Epithelial cell of proximal tubule (primary cell): Measurements from ENCODE around the gene ITPK1. TPM values are rescaled to one million over a fixed set of nuclear protein-coding genes. Genes with fewer than 3 reads are reported as not detected.

Experiments used
- DNase-seq: peaks from one replicate; pipeline ENCODE4 v3.0.0-alpha.2; 2011; ENCODE audit warnings: low read depth
- H3K4me3 ChIP-seq: 2 replicates; pipeline ENCODE4 v1.5.1; 2011; ENCODE audit warnings: low read depth, mild to moderate bottlenecking, low read length
- CTCF ChIP-seq: conservative IDR thresholded peaks from 2 replicates; pipeline ENCODE4 v1.5.1; 2012; ENCODE audit warnings: low read depth, mild to moderate bottlenecking, low read length
- total RNA-seq: library from RNA; depleted of rRNA; stranded (reverse); fragments of >200 nt; gene quantifications from 2 replicates; pipeline ENCODE4 v1.2.3, GENCODE V29; 2015

The ITPK1 gene
- total RNA-seq, 1 donor from 2014 or later = 22.7 TPM

GRCh38 chr14:92969430-92969829 lies 146.3 kb downstream of the ITPK1 start:
- DNase-seq = no peak
- TF ChIP-seq CTCF = no peak
- no peak overlapping the region for H3K4me3 ChIP-seq

DNA sequence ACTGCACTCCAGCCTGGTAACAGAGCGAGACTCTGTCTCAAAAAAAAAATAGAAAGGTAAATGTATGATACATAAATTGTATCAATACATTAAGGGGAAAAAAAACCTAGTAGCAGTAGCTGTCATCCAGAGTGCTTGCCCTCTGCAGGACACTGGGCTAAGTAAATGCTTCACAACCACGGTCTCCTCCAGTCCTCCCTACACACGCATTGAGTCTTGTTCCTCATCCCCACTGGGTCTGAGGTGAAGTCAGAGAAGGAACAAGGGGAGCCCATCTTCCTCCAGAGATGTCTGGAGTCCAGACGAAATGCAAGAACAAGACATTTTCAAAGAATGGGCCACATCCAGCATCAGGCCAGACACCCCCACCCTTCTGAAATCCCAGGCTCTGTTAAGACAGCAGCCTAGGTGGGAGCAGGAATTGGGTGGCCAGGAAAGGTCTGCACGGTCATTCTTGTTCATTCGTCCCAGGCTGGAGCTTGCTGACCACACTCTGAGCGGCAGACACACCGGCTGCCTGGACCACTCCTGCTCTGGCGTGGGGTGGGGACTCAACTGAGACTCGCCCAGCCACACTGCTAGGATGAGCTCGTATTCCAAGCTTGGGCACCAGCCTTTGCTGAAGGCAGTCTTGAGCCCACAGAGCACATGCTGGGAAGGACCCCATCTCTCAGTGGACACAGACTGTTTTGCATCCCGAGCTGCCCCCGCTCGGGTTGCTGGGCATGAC lies 147.3 kb downstream of the ITPK1 start:
- H3K4me3 ChIP-seq = no peak overlapping the region
- no peak for DNase-seq
- no peak for TF ChIP-seq CTCF

GRCh38 chr14:92967346-92967926 lies 148.3 kb downstream of the ITPK1 start:
- DNase-seq = no peak
- no peak overlapping the region for H3K4me3 ChIP-seq
- TF ChIP-seq CTCF = no peak

DNA sequence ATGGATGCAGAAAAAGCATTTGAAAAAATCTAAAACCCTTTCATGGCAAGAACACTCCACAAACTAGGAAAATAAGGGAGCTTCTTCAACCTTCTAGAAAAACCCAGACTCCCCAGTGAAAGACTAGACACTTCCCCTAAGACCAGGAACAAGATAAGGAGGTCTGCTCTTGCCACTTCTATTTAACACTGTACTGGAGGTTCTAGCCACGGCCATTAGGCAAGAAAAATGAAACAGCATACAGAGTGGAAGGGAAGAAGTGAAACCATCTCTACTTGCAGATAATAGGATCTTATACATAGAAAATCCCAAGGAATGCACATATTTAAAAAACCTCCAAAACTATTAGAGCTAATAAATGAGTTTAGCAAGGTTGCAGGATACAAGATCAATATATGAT lies 150.4 kb downstream of the ITPK1 start:
- TF ChIP-seq CTCF = no peak
- no peak for DNase-seq
- H3K4me3 ChIP-seq = no peak overlapping the region

GRCh38 chr14:92964124-92965109 lies 151.3 kb downstream of the ITPK1 start:
- DNase-seq = no peak
- no peak overlapping the region for H3K4me3 ChIP-seq
- no peak for TF ChIP-seq CTCF

DNA sequence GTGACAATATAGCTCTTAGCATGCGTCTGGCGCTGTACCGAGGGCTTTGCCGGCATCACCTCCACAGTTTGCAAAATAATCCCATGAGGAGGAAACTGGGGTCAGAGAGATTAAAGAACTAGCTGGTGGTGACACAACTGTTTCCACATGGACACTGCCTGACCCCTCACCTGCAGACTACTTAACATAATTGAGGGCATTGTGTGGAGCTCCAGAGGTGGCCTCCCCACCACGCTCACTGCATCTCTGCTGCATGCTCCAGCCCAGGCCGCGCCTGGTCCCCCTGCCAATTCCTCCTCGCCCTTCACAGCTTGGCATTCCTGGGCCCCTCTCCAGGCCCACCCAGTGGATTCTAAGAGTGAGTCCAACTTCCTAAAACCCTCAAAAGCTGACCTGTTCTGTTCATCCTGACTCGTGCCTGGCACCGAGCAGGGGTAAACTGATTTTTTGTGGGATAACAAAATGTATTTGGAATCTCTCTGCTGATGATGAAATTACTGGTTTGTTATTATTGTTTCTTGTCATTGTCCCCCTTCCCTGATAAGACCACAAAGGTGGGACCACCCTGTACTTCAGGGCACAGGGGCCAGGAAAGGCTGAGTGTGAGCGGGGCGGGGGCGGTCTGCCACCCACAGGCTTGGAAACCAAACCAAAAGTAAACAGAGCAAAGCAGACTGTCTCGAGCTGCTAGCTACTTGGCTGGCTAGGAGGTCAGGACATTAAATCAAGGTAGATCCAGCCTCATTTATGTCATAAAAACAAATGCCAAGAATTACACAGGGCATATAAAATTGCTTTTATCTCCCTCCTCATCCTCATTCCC lies 152.2 kb downstream of the ITPK1 start:
- H3K4me3 ChIP-seq = no peak overlapping the region
- DNase-seq = no peak
- TF ChIP-seq CTCF = no peak
